Gastroesophageal sphincter (tissue), 3 donors: ENCODE results near the gene ABR.

Experiments used
- CTCF ChIP-seq, 4 experiments: fragments of 200-600 bp in 2 of 4; fragments of 450-650 bp in 2 of 4; sonication (generic) in 1 of 4; IDR thresholded peaks; one replicate each; pipeline ENCODE4 v1.5.1; 2017 to 2019; ENCODE audit warnings: antibody characterized with exemption in 4 of 4, mild to moderate bottlenecking in 2 of 4, moderate library complexity in 2 of 4
- POLR2A ChIP-seq, 2 donors: fragments of 450-650 bp; IDR thresholded peaks; one replicate each; pipeline ENCODE4 v1.6.1; 2017; ENCODE audit warnings: antibody characterized with exemption in 2 of 2, mild to moderate bottlenecking in 2 of 2, moderate library complexity in 1 of 2

- TF ChIP-seq CTCF (IDR thresholded peaks at IDR 0.05) (no peak), POLR2A (IDR thresholded peaks at IDR 0.05) (no peak)
Measured at GRCh38 chr17:1173432-1174262, 6.1 kb downstream of the ABR start.
